ENCODE results near the gene SUMO3.
"Not testable (repeated sequence)": the region's sequence is repeated elsewhere in the genome, so short reads cannot be mapped to it uniquely, and the experiment has no call there.

SUMO3 gene

GRCh38 chr21:44847261-44848056, 29.6 kb upstream of the SUMO3 start:
- in situ Hi-C loops (cut with MboI; ENCODE audit: low sequenced_read_pairs) = no loop called here

GRCh38 chr21:44846485-44847260, 28.8 kb upstream of the SUMO3 start:
- in situ Hi-C loops (cut with MboI; ENCODE audit: low sequenced_read_pairs) = no loop called here

GRCh38 chr21:44846224-44846484, 28.3 kb upstream of the SUMO3 start:
- in situ Hi-C loops (cut with MboI; ENCODE audit: low sequenced_read_pairs) = no loop called here

- in situ Hi-C loops (cut with MboI; ENCODE audit: low sequenced_read_pairs) = no loop called here
Observed at GRCh38 chr21:44845418-44846223, 27.8 kb upstream of the SUMO3 start.

GRCh38 chr21:44844256-44844655, 26.4 kb upstream of the SUMO3 start:
- in situ Hi-C loops (cut with MboI; ENCODE audit: low sequenced_read_pairs) = no loop called here

GRCh38 chr21:44842721-44843445, 25.0 kb upstream of the SUMO3 start:
- in situ Hi-C loops (cut with MboI; ENCODE audit: low sequenced_read_pairs) = no loop called here

- in situ Hi-C loops (cut with MboI; ENCODE audit: low sequenced_read_pairs) = no loop called here
Observed at GRCh38 chr21:44842087-44842486, 24.2 kb upstream of the SUMO3 start.

- in situ Hi-C loops (cut with MboI; ENCODE audit: low sequenced_read_pairs) = no loop called here
Observed at GRCh38 chr21:44840771-44841170, 22.9 kb upstream of the SUMO3 start.

GRCh38 chr21:44838951-44839350, 21.1 kb upstream of the SUMO3 start:
- in situ Hi-C loops (cut with MboI; ENCODE audit: low sequenced_read_pairs) = no loop called here

- in situ Hi-C loops (cut with MboI; ENCODE audit: low sequenced_read_pairs) = no loop called here
Observed at GRCh38 chr21:44838039-44838895, 20.4 kb upstream of the SUMO3 start.

- in situ Hi-C loops (cut with MboI; ENCODE audit: low sequenced_read_pairs) = no loop called here
Observed at GRCh38 chr21:44837537-44837936, 19.7 kb upstream of the SUMO3 start.

GRCh38 chr21:44836666-44837471, 19.0 kb upstream of the SUMO3 start:
- in situ Hi-C loops (cut with MboI; ENCODE audit: low sequenced_read_pairs) = no loop called here

GRCh38 chr21:44836349-44836665, 18.4 kb upstream of the SUMO3 start:
- in situ Hi-C loops (cut with MboI; ENCODE audit: low sequenced_read_pairs) = no loop called here

GRCh38 chr21:44835647-44835973, 17.7 kb upstream of the SUMO3 start:
- in situ Hi-C loops (cut with MboI; ENCODE audit: low sequenced_read_pairs) = no loop called here

GRCh38 chr21:44834951-44835646, 17.2 kb upstream of the SUMO3 start:
- in situ Hi-C loops (cut with MboI; ENCODE audit: low sequenced_read_pairs) = no loop called here

GRCh38 chr21:44834231-44834950, 16.5 kb upstream of the SUMO3 start:
- in situ Hi-C loops (cut with MboI; ENCODE audit: low sequenced_read_pairs) = no loop called here

- in situ Hi-C loops (cut with MboI; ENCODE audit: low sequenced_read_pairs) = no loop called here
Observed at GRCh38 chr21:44833663-44834062, 15.8 kb upstream of the SUMO3 start.

- in situ Hi-C loops (cut with MboI; ENCODE audit: low sequenced_read_pairs) = not testable (repeated sequence)
Observed at GRCh38 chr21:44832516-44833255, 14.8 kb upstream of the SUMO3 start.
